NCI-H2196 treated with DMSO at 0.1 percent for 48 hours (cell line): Measurements from ENCODE around the gene EIF4E1B.

Experiments used
- DNase-seq: peaks from one replicate; lab custom pipeline; 2025; ENCODE audit not compliant: unreplicated experiment; lab: John Stamatoyannopoulos, UW

EIF4E1B gene

GRCh38 chr5:176603091-176603490, 27.4 kb upstream of the EIF4E1B start:
- DNase-seq = no peak

- no peak for DNase-seq
Observed at GRCh38 chr5:176606032-176606431, 24.4 kb upstream of the EIF4E1B start.

GRCh38 chr5:176606875-176607274, 23.6 kb upstream of the EIF4E1B start:
- DNase-seq = no peak

- no peak for DNase-seq
Observed at GRCh38 chr5:176608142-176608705, 22.3 kb upstream of the EIF4E1B start.

GRCh38 chr5:176608937-176609723, 21.3 kb upstream of the EIF4E1B start:
- no peak for DNase-seq

- DNase-seq = peak; percentile 63
Observed at GRCh38 chr5:176609724-176610434, 20.6 kb upstream of the EIF4E1B start, which contains the start of gene GPRIN1. Gene GPRIN1 (minus strand): TSS chr5:176610156. CDS start chr5:176599834, 10,322 bp downstream.

GRCh38 chr5:176610435-176610773, 20.1 kb upstream of the EIF4E1B start:
- DNase-seq = no peak

GRCh38 chr5:176611435-176611834, 19.0 kb upstream of the EIF4E1B start:
- no peak for DNase-seq

- DNase-seq = no peak
Observed at GRCh38 chr5:176612008-176612407, 18.5 kb upstream of the EIF4E1B start.

GRCh38 chr5:176612855-176613254, 17.6 kb upstream of the EIF4E1B start:
- DNase-seq = no peak

GRCh38 chr5:176614805-176615478, 15.5 kb upstream of the EIF4E1B start:
- DNase-seq = no peak

GRCh38 chr5:176616511-176616910, 14.0 kb upstream of the EIF4E1B start:
- no peak for DNase-seq

- DNase-seq = no peak
Observed at GRCh38 chr5:176618783-176619182, 11.7 kb upstream of the EIF4E1B start.

GRCh38 chr5:176619203-176619568, 11.3 kb upstream of the EIF4E1B start:
- DNase-seq = peak; percentile 83

- no peak for DNase-seq
Observed at GRCh38 chr5:176619569-176620332, 10.7 kb upstream of the EIF4E1B start.

- DNase-seq = no peak
Observed at GRCh38 chr5:176620333-176620981, 10.0 kb upstream of the EIF4E1B start.

- DNase-seq = no peak
Observed at GRCh38 chr5:176621661-176622079, 8.8 kb upstream of the EIF4E1B start.

GRCh38 chr5:176624142-176624541, 6.3 kb upstream of the EIF4E1B start:
- DNase-seq = no peak

GRCh38 chr5:176624938-176625337, 5.5 kb upstream of the EIF4E1B start:
- DNase-seq = no peak

- DNase-seq = no peak
Observed at GRCh38 chr5:176625512-176625911, 5.0 kb upstream of the EIF4E1B start.
